Measurements from ENCODE around the gene BABAM2.

Gene BABAM2

DNA sequence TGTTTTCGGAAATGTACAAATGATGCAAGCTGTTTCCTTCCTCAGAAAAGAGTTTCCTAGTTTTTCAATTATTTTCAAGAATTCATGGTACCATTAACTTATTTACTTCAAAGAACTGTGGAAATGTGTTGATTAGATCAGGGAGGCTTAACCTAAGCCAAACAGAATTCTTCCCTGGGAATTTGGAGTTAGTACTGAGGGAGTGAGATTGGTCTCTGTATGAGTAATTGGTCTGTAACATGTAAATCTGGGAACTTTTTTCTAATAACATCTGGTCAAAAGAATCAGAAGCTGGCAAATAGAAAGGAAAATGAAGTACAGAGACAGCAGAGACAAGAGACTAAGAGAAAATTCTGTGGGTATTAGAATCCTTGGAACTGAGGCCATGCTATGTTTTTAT is 145.8 kb downstream of the BABAM2 start:
- no peak for DNase-seq

DNA sequence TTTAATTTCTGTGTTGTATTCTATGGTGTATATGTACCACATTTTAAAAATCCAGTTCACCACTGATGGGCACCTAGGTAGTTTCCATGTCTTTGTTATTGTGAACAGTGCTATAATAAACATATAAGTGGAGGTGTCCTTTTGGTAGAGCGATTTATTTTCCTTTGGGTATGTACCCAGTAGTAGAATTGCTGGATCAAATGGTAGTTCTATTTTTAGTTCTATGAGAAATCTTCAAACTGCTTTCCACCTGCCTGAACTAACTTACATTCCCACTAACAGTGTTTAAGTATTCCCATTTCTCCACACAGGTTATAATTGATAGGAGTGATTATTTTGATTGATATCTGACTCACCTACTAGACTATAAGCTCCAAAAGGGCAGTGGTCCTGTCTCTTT is 148.2 kb downstream of the BABAM2 start:
- DNase-seq, result no peak

DNA sequence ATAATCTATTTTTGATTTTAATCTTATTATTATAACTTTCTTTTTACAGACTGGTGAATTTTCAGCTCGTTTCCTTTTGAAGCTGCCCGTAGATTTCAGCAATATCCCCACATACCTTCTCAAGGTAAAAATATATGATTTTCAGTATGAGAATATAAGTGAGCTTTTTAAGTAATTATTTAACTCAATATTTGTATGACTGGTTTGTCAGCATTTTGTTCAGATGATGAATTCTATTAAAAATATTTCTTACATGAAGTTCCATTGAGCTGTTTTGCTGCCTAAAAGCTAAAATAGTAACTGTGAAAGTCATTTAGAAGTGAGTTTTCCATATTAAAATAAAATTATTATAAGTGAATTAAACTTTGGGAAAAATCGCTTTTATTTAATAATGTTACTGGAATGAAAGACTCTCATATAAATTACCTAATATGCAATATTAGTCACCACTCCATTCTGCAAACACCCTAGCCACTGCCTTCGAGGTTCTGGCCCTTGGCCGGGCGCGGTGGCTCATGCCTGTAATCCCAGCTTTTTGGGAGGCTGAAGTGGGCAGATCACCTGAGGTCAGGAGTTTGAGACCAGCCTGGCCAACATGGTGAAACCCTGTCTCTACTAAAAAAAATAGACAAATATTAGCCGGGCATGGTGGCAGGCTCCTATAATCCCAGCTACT is 155.3 kb downstream of the BABAM2 start:
- DNase-seq, result no peak

DNA sequence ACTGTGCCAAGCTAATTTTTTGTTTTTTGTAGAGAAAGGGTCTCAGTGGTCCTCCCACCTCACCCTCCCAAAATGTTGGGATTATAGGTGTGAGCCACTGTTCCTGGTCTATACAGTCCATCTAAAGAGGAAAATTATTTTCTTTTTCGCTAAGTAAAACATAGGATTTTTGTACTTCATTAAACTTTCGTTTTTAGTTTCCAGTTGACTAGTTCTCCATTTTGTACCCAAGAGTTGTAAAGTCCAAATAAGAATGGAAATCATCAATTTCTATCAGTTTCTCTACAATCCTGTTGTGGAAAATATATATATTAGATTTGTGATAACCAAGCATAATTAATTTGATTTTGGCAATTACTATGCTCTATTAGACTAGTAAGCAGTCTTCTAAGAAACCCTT is 156.4 kb downstream of the BABAM2 start:
- no peak for DNase-seq

DNA sequence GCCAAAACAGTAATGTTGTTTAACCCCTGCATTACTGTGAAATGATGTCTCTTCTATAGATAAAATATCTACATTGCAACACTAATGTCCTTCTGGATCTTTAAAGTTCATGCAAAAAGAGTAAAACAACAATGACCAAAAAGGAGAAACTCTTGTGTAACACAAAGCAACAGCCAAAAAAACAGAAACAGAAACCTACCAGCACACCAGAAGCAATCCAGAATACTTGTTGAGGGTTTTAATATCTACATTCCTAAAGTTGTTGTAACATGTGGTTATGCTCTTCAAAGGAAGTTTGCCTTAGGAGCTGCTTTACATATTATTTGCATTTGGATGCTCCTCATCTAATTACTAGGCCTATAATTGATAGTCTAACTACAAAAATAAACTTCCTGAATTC is 157.2 kb downstream of the BABAM2 start:
- DNase-seq, result no peak

DNA sequence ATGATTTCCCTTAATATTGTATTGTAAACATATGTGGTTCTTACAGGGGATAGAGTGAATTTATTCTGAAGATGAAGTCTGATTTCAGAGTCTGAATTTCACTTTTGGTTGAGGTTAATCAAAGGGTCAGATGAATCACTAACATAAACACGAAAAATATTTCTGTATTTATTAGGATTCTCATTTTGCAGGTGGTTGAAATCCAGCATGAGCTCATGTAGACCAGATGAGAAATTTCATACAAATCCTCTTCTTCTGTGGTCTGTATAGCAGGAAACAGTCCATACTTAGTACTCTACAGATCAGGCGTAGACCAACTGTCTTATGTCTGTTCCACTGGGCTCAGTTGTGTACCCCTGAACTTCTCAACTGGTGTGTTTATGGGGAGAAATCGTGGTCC is 157.8 kb downstream of the BABAM2 start:
- DNase-seq, result no peak

DNA sequence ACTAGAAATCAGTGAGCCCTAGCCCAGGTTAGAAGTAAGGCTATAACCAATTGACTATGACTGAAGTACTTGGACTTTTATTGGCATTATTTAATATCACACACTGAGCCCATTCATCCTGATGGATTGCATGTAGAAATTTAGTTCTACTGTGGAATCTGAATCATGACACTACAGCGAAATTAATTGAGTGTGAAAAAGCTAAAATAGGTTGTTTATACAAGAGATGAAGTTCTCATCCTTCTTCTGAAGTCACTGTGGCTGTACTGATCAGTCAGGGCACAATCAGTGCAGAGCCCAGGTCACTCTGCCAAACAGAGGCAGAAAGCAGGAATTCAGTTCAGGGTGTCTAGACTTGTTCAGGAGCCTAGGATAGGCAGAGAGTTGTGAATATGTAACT is 158.9 kb downstream of the BABAM2 start:
- DNase-seq, result no peak

DNA sequence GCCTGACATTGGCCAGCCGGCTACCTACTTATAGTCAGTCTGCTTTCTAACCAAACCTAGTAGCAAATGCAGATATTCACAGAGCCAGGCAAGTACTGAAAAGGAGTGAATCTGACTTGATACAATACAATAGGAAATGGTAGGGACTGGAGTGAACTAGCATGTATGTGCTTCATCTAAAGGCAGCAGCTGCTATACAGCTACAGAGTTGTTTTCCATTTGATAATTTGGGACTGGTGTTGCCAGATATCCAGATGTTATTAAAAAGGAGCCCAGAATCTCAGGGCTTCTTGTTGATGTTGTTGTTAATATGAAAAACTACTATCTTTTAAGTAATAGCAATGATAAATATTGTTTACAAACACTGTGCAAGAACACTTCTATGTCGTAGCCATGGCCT is 159.4 kb downstream of the BABAM2 start:
- DNase-seq, result no peak

DNA sequence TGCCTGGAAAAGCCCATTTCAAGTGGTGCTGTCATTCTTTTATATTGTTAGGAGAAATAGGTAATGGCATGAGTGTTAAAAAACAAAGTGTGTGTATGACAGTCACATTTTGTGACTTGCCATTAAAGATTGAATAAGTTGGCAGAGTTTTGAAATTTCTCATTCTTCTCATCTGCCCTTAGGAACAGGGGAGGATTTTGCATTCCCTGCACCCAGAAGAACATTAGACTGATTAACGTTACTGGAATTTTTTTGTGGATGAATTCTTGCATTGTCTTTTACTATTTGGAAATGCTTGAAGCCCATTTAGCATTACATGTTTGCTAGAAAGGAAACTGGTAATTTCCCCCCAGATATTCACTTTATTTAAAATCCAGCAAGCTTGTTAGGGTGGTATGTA is 162.2 kb downstream of the BABAM2 start:
- no peak for DNase-seq

DNA sequence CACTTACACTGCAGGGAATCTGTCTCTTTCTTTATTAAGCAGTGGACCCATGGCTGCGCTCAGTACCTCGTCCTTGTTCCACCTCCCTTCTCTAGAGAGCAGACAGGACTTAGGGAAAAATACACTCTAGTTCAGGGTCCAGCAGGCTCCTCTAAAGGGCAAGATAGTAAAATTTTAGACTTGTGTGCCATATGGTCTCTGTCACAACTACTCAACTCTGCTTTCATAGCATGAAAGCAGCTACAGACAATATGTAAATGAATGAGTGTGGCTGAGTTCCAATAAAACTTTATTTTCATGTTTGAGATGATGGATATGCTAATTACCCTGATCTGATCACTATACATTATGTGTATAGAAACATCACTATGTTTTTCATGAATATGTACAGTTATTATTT is 163.1 kb downstream of the BABAM2 start:
- DNase-seq, result no peak

DNA sequence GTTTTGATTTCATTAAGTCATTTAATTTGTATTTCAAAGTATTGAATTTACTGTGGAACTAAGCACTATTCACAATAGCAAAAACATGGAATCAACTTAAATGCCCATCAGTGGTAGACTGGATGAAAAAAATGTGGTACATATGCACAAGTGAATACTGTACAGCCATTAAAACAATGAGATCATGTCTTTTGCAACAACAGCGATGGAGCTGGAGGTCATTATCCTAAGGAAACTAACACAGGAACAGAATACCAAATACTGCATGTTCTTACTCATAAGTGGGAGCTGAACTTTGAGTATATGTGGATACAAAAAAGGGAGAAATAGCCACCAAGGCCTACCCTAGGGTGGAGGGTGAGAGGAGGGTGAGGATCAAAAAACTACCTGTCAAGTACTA is 164.4 kb downstream of the BABAM2 start:
- no peak for DNase-seq

DNA sequence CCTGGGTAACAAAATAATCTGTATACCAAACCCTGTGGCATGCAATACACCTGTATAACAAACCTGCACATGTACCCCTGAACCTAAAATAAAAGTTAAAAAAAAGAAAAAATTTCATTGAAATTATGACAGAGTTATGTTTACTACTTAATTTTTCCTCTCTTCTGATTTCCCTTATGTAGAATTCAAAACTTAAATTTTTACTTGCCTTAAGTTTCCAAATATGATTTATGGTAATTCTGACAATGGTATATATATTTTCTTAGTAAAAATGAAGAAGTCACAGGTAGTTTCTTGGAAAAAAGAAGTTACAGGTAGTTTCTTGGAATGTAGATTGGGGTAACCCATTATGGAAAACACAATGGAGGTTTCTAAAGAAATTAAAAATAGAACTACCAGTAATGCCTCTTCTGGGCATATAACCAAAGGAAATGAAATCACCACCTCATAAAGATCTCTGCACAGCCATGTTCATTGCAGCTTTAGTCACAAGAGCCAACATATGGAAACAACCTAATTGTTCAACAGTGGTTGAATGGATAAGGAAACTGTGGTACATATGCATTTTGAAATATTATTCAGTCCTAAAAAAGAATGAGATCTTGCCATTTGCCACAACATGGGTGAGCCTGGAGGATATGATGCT is 164.9 kb downstream of the BABAM2 start:
- no peak for DNase-seq

DNA sequence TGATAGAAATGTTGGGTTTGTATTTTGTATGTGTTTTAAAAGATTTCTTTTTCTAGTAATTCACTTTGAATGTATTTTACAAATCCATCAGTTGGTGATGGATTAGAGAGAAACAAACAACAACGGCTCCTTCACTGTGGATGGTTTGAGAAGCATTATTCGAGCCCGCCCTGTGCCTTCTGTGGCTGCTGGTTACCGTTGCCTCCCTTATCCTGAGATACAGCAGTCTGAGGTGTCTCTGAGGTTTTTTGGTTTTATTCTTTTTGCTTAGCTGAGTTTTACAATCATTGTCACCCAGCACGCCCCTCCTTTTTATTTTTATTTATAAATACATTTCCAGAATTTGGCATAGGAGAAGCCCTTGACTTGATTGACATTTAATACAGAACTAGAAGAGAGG is 168.3 kb downstream of the BABAM2 start:
- no peak for DNase-seq

DNA sequence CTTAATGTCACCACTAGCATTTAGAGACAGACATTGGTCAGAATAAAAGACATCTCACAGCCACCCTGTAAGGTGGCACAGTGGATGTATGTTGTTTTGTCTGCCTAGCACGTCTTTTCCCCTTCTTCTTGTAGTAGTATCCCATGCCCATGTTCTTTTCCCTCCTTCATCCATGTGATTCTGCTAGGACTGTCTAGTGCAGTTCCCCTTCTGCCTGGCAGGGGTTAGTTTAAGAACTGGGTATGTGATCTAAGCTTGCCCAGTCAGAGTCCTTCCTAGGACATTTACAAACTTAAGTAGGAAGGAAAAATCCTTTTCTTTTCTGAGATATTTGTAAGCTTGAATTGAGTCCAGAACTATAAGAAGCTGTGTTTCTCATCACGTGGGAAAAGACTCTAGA is 172.3 kb downstream of the BABAM2 start:
- no peak for DNase-seq

DNA sequence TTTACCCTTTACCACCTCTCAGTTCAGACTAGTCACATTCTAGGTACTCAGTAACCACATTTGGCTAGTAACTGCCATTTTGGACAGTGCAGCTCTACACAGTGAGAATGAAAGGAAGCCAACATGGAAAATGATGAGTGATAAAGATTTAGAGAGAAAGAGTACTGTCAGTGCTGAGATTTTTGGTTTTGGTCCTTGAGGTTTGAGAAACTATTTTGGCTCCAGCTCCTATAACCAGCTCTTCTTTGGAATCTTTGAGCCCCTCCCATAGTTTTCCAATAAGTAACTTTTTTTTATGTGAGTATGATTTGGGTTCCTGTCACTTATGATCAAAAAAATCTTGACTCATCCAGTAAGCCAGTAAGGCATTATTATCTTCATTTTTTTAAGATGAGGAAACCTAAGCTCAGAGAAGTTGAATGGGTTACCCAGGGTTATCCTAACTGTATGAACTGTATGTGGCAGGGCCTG is 173.0 kb downstream of the BABAM2 start:
- no peak for DNase-seq

DNA sequence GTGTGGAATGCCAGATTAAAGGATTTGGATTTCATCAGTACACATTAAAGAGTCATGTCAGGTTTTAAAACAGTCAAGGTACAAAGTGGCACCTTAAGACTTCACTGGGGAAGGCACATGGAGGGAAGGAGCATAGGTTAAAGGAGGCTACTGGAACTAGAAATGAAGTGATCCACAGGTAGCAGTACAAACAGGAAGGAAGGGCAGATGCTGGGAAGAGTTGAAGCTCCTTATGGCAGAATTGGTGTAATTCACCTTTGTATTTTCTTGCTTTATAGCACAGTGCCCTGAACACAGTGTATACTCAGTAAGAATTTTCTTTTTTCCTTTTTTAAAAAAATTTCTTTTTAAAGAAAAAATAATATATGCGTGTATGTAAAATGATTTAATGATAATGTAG is 177.1 kb downstream of the BABAM2 start:
- no peak for DNase-seq

DNA sequence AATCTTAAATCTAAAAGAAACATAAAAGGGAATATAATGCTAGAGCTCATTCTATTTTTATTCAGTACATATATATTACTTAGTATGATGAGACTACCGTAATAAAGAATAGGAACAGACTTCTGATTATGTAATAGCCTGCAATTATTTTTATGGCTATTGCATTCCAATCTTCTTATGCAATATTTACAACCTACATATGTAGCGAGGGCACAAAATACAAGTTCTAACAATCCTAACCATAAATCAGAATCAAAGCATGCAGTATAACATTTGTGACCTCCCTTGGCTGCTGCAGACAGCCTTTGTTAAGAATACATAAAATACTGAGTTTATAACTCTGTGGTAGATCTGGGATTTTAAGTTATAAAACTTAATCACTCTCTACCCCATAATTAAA is 177.6 kb downstream of the BABAM2 start:
- DNase-seq, result no peak

DNA sequence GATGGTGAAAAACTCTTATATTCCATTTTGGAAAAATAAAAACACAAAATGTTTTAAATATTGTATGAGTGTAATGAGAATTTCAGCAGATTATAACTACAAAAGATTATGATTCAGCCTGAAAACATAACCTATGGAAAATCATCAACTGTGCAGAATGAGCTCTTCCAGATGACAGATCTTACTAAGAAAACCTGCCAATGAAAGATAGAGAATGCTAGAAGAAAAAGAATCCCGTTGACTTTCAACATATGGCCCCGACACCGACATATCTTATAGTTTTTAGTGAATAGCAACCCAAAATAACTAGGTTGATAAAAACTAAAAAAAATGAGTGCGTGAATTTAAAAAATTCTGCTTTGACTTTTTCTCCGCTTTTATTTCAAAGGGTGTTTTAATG is 178.0 kb downstream of the BABAM2 start:
- DNase-seq, result no peak

DNA sequence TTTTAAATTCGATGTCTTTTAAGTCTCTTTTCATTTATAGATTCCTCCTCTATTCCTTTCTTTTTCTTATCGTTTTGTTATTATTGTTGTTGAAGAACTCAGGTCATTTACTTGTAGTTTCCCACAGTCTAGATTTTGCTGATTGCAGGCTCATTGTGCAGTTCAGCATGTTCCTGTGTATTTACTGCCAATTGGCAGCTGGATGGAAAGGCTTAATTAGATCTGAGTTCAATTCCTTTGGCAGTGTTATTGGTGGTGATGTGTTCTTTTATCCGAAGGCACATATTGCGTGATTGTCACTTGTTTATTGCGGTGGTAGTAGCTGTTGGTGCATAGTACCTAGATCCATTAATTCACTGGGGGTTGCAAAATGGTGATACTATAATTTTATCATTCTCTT is 180.7 kb downstream of the BABAM2 start:
- no peak for DNase-seq

DNA sequence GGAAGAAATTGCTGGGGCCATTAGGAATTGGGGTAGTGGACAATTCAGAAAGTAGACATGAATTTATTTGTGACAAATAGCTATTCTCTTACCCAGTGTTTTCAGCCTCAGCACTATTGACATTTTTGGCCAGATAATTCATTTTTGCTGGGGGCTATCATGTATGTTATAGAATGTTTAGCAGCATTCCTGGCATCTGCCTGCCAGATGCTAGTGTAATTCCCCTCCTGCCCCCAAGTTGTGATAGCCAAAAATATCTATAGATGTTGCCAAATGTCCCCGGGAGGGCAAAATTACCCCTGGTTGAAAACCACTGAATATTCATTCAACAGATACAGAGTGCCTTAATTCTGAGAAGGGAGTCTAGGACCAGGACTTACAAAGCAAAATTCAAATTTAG is 183.6 kb downstream of the BABAM2 start:
- no peak for DNase-seq

DNA sequence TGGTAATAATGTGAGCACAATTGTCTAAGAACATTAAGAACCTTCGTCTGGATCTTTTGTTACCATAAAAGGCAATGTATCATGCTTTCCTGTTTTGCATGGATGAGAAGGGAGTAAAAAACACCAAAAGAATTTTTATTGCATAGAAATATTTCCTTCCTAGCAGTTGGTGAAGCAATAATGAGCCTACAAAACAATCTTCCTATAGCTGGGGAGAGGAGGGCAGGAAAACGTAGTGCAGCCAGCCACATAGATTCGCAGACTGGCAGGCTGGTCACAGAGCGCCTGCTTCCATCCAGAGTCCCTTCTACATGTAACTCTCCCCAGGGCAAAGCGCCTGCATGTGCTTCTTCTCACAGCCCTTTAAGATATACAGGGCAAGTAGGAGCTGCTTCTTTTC is 190.4 kb downstream of the BABAM2 start:
- DNase-seq, result no peak

DNA sequence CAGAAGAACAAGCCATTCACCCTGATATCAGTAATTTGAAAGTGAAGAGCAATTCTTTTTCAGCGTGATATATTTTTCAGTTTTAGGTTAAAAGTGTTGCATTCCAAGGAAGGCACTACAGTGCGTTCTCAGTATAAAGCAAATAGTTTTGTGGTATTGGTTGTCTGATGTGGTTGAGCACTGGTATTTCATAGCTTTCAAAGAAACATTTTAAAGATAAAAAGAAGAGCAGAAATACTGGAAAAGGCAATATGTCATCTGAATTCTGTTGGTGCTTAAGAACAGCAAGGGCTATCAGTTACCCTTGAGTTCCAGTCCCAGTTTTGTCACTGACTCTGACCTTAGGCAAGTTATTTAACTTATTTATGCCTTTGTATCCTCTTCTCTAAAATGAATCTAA is 191.6 kb downstream of the BABAM2 start:
- no peak for DNase-seq

DNA sequence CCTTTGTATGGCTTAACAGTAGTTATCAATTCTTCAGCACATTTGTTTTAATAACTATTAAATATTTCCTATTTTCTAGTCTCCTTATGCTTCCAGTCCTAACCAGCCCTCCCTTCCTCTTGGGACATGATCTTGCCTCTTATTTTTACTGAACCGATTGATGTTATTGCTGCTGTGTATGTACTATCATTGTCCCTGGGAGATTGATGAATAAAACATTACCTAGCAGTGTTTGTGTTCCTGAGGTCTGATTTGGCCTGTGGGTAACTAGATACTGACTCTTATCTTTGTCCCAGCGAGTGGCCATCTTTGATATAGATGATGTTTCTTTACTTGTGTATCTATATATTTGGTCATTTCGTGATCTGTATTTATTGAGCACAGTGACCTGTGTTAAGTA is 192.9 kb downstream of the BABAM2 start:
- DNase-seq, result no peak

DNA sequence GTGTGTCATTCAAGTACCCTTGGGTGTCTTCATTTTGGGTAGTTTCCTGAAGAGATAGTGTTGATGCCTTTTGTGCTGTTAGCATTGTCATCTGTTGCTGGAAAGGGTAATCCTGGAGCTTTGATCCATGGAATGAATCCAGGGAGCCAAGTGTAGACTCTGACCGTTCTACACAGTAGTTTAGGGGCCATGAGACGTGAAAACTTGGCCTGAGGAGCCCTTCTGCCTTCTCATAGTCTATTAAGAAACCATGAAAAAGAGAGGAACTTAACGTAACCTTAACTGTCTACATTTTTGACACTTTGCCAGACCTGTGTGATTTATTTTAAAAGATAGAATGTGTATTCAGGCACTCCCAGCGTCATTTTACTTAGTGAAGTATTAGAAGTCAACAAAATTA is 194.0 kb downstream of the BABAM2 start:
- no peak for DNase-seq

DNA sequence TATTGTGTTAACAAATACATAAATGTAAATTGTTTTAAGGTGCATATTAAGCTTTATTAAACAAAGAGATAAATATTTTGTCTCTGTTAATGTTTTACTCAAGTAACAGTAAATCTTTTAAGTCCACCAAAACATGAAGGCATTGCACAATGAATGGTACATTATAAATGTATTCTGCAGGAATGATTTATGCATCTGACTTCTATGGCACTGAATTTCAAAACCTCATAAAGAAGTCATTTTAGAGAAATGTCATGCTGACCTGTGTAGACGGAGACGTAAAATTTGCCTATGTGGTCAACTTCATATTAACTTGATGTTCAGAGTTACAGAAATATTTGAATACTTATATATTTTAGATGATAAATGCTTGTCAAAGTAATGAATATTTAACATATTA is 194.7 kb downstream of the BABAM2 start:
- DNase-seq, result no peak
